ENCODE data around the gene PARD3. TPM values are rescaled to one million over a fixed set of nuclear protein-coding genes. Genes with fewer than 3 reads are reported as not detected.

PARD3 gene
- total RNA-seq, 1 experiment from 2014 or later: 51.8 TPM

DNA sequence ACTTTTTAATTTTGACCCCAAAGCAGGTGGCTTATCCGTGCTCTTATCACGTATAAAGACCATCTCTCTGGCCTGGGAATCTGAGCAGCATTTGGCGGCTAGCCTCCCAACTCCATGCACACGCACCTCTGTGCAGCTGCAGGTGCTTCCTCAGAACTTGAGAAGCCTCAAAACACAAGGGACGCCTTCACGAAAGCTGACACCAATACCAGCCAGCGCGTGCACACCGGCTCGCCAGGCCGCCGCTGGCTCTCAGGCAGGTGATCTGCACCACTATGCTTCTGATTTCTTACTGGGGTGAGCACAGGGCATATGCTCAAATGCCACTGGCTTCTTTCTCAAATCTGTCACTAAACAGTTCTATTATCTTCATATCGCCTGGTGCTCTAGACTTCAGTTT, 145.0 kb downstream of the PARD3 start:
- no peaks in the 10 kb centered on the region for H3K36me3 Mint-ChIP-seq
- TF ChIP-seq CBFB (CRISPR knock-in tag; IDR thresholded peaks at IDR 0.05; ENCODE audit: low read depth): no peak
- TF ChIP-seq ZNF396 (CRISPR knock-in tag; IDR thresholded peaks at IDR 0.05; ENCODE audit: borderline replicate concordance): no peak
- no peak for TF ChIP-seq ZNF232 (CRISPR knock-in tag; IDR thresholded peaks at IDR 0.05)
- TF ChIP-seq CREM (CRISPR knock-in tag; IDR thresholded peaks at IDR 0.05): no peak
- TF ChIP-seq, protein P1, sequence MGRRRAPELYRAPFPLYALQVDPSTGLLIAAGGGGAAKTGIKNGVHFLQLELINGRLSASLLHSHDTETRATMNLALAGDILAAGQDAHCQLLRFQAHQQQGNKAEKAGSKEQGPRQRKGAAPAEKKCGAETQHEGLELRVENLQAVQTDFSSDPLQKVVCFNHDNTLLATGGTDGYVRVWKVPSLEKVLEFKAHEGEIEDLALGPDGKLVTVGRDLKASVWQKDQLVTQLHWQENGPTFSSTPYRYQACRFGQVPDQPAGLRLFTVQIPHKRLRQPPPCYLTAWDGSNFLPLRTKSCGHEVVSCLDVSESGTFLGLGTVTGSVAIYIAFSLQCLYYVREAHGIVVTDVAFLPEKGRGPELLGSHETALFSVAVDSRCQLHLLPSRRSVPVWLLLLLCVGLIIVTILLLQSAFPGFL (CRISPR knock-in tag; IDR thresholded peaks at IDR 0.05; ENCODE audit: borderline replicate concordance): no peak
- TF ChIP-seq NFATC4 (CRISPR knock-in tag; IDR thresholded peaks at IDR 0.05): no peak
- no peak for TF ChIP-seq ZNF263 (CRISPR knock-in tag; IDR thresholded peaks at IDR 0.05; ENCODE audit: low read depth)
- no peak for TF ChIP-seq TP53 (CRISPR knock-in tag; IDR thresholded peaks at IDR 0.05)
- TF ChIP-seq HMGA2 (CRISPR knock-in tag; IDR thresholded peaks at IDR 0.05): no peak
- no peak for TF ChIP-seq ETV6 (CRISPR knock-in tag; IDR thresholded peaks at IDR 0.05)
- TF ChIP-seq ESRRA (CRISPR knock-in tag; IDR thresholded peaks at IDR 0.05; ENCODE audit: borderline replicate concordance): no peak
- TF ChIP-seq, protein P2, sequence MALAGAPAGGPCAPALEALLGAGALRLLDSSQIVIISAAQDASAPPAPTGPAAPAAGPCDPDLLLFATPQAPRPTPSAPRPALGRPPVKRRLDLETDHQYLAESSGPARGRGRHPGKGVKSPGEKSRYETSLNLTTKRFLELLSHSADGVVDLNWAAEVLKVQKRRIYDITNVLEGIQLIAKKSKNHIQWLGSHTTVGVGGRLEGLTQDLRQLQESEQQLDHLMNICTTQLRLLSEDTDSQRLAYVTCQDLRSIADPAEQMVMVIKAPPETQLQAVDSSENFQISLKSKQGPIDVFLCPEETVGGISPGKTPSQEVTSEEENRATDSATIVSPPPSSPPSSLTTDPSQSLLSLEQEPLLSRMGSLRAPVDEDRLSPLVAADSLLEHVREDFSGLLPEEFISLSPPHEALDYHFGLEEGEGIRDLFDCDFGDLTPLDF (CRISPR knock-in tag; IDR thresholded peaks at IDR 0.05): no peak
- TF ChIP-seq, protein P3, sequence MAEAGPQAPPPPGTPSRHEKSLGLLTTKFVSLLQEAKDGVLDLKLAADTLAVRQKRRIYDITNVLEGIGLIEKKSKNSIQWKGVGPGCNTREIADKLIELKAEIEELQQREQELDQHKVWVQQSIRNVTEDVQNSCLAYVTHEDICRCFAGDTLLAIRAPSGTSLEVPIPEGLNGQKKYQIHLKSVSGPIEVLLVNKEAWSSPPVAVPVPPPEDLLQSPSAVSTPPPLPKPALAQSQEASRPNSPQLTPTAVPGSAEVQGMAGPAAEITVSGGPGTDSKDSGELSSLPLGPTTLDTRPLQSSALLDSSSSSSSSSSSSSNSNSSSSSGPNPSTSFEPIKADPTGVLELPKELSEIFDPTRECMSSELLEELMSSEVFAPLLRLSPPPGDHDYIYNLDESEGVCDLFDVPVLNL (CRISPR knock-in tag; IDR thresholded peaks at IDR 0.05; ENCODE audit: borderline replicate concordance, low read depth): no peak
- TF ChIP-seq, protein P4, sequence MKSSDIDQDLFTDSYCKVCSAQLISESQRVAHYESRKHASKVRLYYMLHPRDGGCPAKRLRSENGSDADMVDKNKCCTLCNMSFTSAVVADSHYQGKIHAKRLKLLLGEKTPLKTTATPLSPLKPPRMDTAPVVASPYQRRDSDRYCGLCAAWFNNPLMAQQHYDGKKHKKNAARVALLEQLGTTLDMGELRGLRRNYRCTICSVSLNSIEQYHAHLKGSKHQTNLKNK (CRISPR knock-in tag; IDR thresholded peaks at IDR 0.05): no peak
- TF ChIP-seq GABPB1 (CRISPR knock-in tag; IDR thresholded peaks at IDR 0.05): no peak
- POLR2A ChIA-PET: no interaction called here
- no peaks in the 10 kb centered on the region for H3K9me3 Mint-ChIP-seq
- DNase-seq (ENCODE audit: low spot score) (no peak), ATAC-seq (peak; percentile 60)
- H3K27ac Mint-ChIP-seq: no peak overlapping the region; the same call in 1 of the 2 replicates
- H3K4me1 Mint-ChIP-seq: peaks cover 54% of the 10 kb centered on the region
- CTCF ChIA-PET: no interaction called here
- no peaks in the 10 kb centered on the region for H3K27me3 Mint-ChIP-seq (ENCODE audit: low read depth)
- no peak overlapping the region for H3K4me3 Mint-ChIP-seq

DNA sequence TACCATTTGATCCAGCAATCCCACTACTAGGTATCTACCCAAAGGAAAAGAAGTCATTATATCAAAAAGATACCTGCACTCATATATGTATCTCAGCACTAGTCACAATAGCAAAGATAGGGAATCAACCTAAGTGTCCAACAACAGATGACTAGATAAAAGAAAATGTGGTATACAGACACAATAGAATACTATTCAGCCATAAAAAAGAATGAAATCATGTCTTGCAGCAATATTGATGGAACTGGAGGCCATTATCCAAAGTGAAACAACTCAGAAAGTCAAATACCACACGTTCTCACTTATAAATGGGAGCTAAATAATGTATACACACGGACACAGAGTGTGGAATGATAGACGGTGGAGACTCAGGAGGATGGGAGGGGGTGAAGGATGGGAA, 146.0 kb downstream of the PARD3 start:
- CTCF ChIA-PET: no interaction called here
- POLR2A ChIA-PET: no interaction called here
- Mint-ChIP-seq H3K4me1 (peaks cover 54% of the 10 kb centered on the region), H3K9me3 (no peaks in the 10 kb centered on the region), H3K27me3 (ENCODE audit: low read depth) (no peaks in the 10 kb centered on the region), H3K4me3 (no peak overlapping the region), H3K27ac (no peak overlapping the region; the same call in 1 of the 2 replicates), H3K36me3 (no peaks in the 10 kb centered on the region)
- DNase-seq (ENCODE audit: low spot score) (no peak), ATAC-seq (no peak)
- no peak for TF ChIP-seq FOXJ3 (CRISPR knock-in tag; IDR thresholded peaks at IDR 0.05; ENCODE audit: borderline replicate concordance)
- TF ChIP-seq, protein P5, sequence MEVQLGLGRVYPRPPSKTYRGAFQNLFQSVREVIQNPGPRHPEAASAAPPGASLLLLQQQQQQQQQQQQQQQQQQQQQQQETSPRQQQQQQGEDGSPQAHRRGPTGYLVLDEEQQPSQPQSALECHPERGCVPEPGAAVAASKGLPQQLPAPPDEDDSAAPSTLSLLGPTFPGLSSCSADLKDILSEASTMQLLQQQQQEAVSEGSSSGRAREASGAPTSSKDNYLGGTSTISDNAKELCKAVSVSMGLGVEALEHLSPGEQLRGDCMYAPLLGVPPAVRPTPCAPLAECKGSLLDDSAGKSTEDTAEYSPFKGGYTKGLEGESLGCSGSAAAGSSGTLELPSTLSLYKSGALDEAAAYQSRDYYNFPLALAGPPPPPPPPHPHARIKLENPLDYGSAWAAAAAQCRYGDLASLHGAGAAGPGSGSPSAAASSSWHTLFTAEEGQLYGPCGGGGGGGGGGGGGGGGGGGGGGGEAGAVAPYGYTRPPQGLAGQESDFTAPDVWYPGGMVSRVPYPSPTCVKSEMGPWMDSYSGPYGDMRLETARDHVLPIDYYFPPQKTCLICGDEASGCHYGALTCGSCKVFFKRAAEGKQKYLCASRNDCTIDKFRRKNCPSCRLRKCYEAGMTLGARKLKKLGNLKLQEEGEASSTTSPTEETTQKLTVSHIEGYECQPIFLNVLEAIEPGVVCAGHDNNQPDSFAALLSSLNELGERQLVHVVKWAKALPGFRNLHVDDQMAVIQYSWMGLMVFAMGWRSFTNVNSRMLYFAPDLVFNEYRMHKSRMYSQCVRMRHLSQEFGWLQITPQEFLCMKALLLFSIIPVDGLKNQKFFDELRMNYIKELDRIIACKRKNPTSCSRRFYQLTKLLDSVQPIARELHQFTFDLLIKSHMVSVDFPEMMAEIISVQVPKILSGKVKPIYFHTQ (CRISPR knock-in tag; IDR thresholded peaks at IDR 0.05): no peak

DNA sequence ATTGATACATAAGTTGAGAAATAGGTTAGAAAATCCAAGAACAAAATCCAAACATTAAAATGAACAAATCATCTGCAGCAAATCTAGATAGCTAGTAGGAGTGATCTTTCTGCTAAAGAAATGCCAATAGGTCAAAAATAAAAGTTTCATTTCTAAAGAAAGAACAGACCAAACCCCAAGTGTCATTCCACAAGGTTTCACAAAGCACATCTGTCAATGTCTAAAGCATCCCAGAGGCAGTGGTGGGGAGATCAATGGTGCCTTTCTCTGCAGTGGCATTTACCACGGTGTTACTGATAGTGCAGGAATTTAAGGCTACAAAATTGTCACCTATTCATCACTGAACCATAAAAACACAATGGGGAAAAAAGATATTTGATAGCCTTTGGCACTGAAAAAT, 147.9 kb downstream of the PARD3 start:
- ATAC-seq (no peak), DNase-seq (ENCODE audit: low spot score) (no peak)
- Mint-ChIP-seq H3K4me3 (no peak overlapping the region), H3K4me1 (peaks cover 43% of the 10 kb centered on the region), H3K36me3 (no peaks in the 10 kb centered on the region), H3K27me3 (ENCODE audit: low read depth) (no peaks in the 10 kb centered on the region), H3K9me3 (no peaks in the 10 kb centered on the region), H3K27ac (peak overlapping the region; percentile 58; the same call in 1 of the 2 replicates)
- ChIA-PET CTCF (interaction anchor here (1.2 to 2.0 kb wide), 3 partner anchors 12 to 319 kb away, joined by 4 to 9 read pairs (median 4); no protein-coding TSS in a partner anchor), POLR2A (no interaction called here)
- TF ChIP-seq, protein P6, sequence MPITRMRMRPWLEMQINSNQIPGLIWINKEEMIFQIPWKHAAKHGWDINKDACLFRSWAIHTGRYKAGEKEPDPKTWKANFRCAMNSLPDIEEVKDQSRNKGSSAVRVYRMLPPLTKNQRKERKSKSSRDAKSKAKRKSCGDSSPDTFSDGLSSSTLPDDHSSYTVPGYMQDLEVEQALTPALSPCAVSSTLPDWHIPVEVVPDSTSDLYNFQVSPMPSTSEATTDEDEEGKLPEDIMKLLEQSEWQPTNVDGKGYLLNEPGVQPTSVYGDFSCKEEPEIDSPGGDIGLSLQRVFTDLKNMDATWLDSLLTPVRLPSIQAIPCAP (CRISPR knock-in tag; IDR thresholded peaks at IDR 0.05): no peak
- TF ChIP-seq, protein P7, sequence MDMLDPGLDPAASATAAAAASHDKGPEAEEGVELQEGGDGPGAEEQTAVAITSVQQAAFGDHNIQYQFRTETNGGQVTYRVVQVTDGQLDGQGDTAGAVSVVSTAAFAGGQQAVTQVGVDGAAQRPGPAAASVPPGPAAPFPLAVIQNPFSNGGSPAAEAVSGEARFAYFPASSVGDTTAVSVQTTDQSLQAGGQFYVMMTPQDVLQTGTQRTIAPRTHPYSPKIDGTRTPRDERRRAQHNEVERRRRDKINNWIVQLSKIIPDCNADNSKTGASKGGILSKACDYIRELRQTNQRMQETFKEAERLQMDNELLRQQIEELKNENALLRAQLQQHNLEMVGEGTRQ (CRISPR knock-in tag; IDR thresholded peaks at IDR 0.05): no peak
- TF ChIP-seq ZNF138 (CRISPR knock-in tag; conservative IDR thresholded peaks at IDR 0.05): no peak
- TF ChIP-seq, protein P4 (CRISPR knock-in tag; IDR thresholded peaks at IDR 0.05): no peak
